Choroid plexus epithelial cell (primary cell): ENCODE measurements around the gene ACTA2.

ENCODE experiments used
- DNase-seq: peaks from one replicate; pipeline ENCODE4 v3.0.0-alpha.2; 2010; ENCODE audit warnings: low read depth
- H3K4me3 ChIP-seq: 2 replicates; pipeline ENCODE4 v1.5.1; 2011; ENCODE audit warnings: low read depth, mild to moderate bottlenecking, control low read depth, low read length, moderate library complexity
- TF ChIP-seq, protein P1 (sequence below): conservative IDR thresholded peaks from 2 replicates; pipeline ENCODE4 v1.5.1; 2011; ENCODE audit warnings: low read depth, mild to moderate bottlenecking, control low read depth, inconsistent platforms, low read length, moderate library complexity

Gene ACTA2

GRCh38 chr10:88899886-88900285, 52.7 kb downstream of the ACTA2 start:
- no peak overlapping the region for H3K4me3 ChIP-seq
- TF ChIP-seq, protein P1, sequence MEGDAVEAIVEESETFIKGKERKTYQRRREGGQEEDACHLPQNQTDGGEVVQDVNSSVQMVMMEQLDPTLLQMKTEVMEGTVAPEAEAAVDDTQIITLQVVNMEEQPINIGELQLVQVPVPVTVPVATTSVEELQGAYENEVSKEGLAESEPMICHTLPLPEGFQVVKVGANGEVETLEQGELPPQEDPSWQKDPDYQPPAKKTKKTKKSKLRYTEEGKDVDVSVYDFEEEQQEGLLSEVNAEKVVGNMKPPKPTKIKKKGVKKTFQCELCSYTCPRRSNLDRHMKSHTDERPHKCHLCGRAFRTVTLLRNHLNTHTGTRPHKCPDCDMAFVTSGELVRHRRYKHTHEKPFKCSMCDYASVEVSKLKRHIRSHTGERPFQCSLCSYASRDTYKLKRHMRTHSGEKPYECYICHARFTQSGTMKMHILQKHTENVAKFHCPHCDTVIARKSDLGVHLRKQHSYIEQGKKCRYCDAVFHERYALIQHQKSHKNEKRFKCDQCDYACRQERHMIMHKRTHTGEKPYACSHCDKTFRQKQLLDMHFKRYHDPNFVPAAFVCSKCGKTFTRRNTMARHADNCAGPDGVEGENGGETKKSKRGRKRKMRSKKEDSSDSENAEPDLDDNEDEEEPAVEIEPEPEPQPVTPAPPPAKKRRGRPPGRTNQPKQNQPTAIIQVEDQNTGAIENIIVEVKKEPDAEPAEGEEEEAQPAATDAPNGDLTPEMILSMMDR, result no peak
- no peak for DNase-seq

DNA sequence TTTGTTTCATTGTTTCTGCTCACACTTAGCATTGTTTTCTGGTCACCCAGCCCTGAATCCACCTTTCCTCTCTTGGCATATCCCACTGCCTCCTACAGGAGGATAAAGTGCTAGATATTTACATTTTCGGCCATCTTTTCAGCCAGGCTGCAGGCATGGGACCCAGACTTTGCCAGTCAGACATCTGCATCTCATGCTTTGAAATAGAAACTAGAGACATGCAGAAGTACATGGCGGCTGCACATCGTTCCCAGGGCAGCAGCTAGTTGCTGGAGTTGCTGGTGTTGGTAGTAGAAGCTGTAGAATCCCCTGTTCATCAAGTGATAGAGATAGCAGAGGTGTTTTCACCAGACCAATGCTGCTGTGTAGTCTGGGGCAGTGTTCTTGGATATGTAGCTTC, 53.8 kb downstream of the ACTA2 start:
- no peak for DNase-seq
- TF ChIP-seq, protein P1, result no peak
- no peak overlapping the region for H3K4me3 ChIP-seq

DNA sequence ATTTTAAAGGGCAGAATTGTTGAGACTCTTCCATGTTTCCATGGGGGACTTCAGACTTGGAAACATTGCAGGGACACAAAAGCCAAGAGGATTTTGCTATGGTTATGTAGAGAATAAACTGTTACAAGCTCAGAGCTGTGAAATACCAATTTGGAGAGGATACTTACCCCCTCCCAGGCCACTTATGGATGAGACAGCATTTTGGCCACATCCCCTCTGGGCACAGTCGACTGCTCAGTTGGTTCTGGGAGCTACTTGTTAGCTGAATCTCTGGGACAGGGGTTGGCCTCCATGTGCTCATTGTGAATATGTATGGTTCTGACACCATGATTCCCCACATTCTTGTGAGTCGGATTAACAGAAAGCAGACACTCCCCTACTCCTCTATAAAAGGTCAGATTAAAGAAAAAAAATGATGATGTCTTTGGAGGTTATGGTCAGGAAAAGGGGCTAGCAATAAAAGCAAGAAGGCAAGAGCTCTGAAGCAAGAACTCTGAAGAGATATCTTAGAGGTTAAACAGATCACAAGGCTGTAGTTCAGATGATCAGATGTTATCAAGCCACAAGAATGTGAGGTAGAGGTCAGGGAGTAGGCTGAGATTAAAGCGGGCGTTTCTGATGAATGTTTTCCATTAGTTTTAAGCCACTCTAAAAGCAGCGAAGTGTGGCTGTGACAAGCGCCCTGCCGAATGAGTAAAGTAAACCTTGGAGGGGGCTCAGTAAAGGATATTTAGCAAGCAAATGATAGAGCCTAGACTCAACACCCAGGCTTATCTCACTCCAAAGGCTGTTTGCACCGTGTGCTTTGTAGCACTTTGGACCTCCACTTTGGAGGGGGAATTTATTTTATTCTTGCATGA, 55.3 kb downstream of the ACTA2 start:
- DNase-seq, result no peak
- TF ChIP-seq, protein P1, result no peak
- H3K4me3 ChIP-seq, result no peak overlapping the region

- DNase-seq, result peak; percentile 54
- TF ChIP-seq, protein P1, result no peak
- no peak overlapping the region for H3K4me3 ChIP-seq
Measured at GRCh38 chr10:88896372-88896993, 56.1 kb downstream of the ACTA2 start.

GRCh38 chr10:88895250-88895649, 57.3 kb downstream of the ACTA2 start:
- TF ChIP-seq, protein P1, result no peak
- DNase-seq, result no peak
- no peak overlapping the region for H3K4me3 ChIP-seq

DNA sequence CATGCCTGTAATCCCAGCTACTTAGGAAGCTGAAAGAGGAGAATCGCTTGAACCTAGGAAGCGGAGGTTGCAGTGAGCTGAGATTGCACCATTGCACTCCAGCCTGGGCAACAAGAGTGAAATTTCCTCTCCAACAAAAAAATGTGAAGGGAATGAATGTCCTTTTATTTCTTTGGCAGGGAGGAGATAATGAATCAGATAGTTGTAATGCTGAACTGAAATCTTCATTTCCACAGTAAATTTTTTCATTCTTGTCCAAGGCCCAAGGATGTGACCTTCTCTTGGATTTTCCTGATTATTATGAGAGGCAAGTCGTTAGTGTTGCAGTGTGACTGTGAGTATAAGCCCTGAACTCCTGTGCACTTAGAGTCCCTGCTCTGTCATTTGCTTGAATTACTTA, 59.0 kb downstream of the ACTA2 start:
- TF ChIP-seq, protein P1, result no peak
- no peak overlapping the region for H3K4me3 ChIP-seq
- DNase-seq, result peak; percentile 42
